ENCODE data around the gene CCDC192.

The CCDC192 gene

DNA sequence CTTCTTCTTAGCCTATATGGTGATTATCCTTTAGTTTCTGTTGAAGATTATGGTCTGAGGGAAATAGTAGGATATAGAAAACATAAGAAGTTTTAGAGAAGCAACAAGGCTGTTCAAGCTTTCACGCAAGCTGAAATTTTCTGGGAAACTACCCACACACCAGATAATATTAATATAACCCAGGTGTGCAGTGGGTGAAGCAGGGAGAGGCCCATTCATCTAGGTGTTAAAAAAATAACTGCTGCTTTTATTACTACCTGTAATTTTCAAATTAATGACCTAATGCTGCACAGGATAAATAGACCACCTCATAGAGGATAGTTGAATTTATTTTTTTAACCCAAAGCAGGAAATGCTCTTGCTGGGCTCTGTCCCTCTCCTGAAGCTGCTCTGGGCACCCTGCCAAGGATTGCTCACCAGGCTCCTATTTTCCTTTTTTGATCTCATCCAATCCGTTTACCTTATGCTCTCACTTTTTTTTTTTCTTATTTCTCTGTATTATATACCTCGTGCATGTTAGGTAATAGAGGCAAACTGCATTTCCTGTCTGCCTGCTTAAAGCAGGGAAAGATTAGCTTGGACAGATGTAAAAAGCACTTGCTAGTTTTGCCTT, 256.1 kb downstream of the CCDC192 start:
- TF ChIP-seq, protein P1, sequence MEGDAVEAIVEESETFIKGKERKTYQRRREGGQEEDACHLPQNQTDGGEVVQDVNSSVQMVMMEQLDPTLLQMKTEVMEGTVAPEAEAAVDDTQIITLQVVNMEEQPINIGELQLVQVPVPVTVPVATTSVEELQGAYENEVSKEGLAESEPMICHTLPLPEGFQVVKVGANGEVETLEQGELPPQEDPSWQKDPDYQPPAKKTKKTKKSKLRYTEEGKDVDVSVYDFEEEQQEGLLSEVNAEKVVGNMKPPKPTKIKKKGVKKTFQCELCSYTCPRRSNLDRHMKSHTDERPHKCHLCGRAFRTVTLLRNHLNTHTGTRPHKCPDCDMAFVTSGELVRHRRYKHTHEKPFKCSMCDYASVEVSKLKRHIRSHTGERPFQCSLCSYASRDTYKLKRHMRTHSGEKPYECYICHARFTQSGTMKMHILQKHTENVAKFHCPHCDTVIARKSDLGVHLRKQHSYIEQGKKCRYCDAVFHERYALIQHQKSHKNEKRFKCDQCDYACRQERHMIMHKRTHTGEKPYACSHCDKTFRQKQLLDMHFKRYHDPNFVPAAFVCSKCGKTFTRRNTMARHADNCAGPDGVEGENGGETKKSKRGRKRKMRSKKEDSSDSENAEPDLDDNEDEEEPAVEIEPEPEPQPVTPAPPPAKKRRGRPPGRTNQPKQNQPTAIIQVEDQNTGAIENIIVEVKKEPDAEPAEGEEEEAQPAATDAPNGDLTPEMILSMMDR (IDR thresholded peaks at IDR 0.05; ENCODE audit: low read depth, low read length), result no peak
- no peak overlapping the region for H3K4me3 ChIP-seq (ENCODE audit: low read depth, low read length)
- no peaks in the 10 kb centered on the region for H3K27me3 ChIP-seq
- H3K9me3 ChIP-seq, result no peaks in the 10 kb centered on the region
- peak; percentile 72 for DNase-seq
- no peaks in the 10 kb centered on the region for H3K4me1 ChIP-seq
- no peaks in the 10 kb centered on the region for H3K36me3 ChIP-seq

DNA sequence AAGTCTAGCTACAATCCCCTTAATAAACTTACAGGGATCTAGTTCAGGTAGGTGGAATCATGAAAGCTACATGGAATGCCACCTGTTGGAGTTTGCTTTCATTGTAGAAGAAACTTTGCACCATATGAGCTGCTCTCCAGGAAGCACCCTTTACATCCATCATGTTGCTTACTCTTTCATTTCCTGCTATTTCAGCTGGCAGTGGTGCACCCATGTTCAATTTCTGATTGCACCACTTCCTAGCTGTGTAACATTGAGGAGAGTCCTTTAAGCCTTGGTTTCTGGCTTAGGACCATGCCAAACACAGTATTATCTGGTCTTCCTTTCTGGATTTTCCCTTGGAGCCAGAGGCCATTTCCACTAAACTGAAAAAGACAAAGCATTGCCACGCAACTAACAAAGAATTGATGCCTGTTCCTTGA, 257.1 kb downstream of the CCDC192 start:
- no peaks in the 10 kb centered on the region for H3K9me3 ChIP-seq
- no peak for DNase-seq
- no peak overlapping the region for H3K4me3 ChIP-seq (ENCODE audit: low read depth, low read length)
- TF ChIP-seq, protein P1 (IDR thresholded peaks at IDR 0.05; ENCODE audit: low read depth, low read length), result no peak
- no peaks in the 10 kb centered on the region for H3K27me3 ChIP-seq
- H3K36me3 ChIP-seq, result no peaks in the 10 kb centered on the region
- H3K4me1 ChIP-seq, result no peaks in the 10 kb centered on the region

DNA sequence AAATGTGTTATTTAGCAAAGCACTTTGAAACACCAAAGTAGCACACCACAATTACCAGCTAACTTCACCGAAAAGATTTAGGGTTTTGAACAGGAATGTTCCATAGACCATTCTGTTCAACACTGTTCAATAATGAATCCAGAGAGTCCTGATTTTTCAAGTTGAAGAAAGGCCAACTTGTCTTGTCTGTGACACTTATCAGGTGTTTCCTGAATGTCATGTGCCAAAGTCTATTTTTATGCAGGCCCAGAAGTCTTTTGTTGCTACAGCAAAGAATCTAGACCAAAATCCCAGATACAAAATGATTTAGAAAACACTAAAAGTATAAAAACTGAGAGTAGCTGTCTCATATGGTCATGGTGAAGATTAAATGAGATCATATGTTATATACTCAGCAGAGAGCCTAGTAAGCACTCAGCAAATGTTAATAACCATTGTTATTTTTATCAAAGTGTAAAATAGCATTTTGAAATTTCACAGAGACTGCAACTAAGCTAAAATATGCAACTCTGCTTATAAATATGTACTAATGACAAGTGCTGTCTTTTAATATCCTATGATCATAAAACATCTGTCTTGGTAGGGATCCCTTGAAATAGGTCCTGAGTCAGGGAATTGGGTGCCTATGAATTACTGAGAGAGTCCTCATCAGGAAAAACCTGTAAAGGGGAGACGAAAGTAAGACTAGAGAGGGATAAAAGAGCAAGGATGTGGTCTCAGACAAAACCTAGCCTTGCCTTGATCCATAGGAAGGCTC, 258.0 kb downstream of the CCDC192 start:
- H3K4me1 ChIP-seq, result no peaks in the 10 kb centered on the region
- no peaks in the 10 kb centered on the region for H3K36me3 ChIP-seq
- TF ChIP-seq, protein P1 (IDR thresholded peaks at IDR 0.05; ENCODE audit: low read depth, low read length), result no peak
- H3K4me3 ChIP-seq (ENCODE audit: low read depth, low read length), result no peak overlapping the region
- no peak for DNase-seq
- H3K27me3 ChIP-seq, result no peaks in the 10 kb centered on the region
- H3K9me3 ChIP-seq, result no peaks in the 10 kb centered on the region

DNA sequence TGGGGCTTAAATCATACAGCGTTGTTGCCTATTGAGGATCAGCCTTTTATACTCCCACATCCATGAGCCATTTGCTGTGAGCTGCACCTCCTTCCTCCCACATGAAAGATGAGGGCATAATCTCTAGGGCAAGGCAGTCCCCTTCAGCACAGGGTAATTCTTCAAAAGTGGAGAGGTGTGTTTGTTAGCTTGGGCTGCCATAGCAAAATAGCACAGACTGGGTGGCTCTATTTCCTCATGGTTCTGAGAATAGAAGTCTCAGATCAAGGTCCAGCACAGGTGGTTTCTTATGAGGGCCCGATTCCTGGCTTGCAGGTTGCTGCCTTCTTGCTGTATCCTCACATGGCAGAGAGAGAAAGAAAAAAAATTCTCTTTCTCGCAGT, 258.6 kb downstream of the CCDC192 start:
- DNase-seq, result no peak

DNA sequence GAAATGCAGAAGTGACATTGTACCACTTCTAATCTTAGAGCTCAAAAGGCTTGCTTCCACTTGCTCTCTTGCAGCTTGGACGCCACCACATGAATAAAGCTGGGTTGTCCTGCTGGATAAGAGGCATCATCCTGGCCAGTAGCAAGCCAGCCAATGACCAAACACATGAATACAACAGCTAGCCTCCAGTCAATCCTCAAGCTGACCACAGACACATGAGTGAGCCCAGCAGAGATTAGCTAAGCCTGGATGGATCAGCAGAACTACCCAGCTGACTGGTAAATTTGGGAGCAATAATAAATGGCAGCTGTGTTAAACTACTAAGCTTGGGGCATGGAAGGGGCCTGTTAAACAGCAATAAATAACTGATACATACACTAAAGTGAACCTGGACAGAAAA, 259.3 kb downstream of the CCDC192 start:
- TF ChIP-seq, protein P1 (IDR thresholded peaks at IDR 0.05; ENCODE audit: low read depth, low read length), result no peak
- Histone ChIP-seq H3K4me3 (ENCODE audit: low read depth, low read length) (no peak overlapping the region), H3K27me3 (no peaks in the 10 kb centered on the region), H3K4me1 (no peaks in the 10 kb centered on the region), H3K9me3 (no peaks in the 10 kb centered on the region), H3K36me3 (no peaks in the 10 kb centered on the region)
- DNase-seq, result no peak

More for the DNA sequence above, 258.6 kb downstream of the CCDC192 start:
- H3K4me1 ChIP-seq, result no peaks in the 10 kb centered on the region
- H3K4me3 ChIP-seq (ENCODE audit: low read depth, low read length), result no peak overlapping the region
- H3K27me3 ChIP-seq, result no peaks in the 10 kb centered on the region
- H3K9me3 ChIP-seq, result no peaks in the 10 kb centered on the region
- TF ChIP-seq, protein P1 (IDR thresholded peaks at IDR 0.05; ENCODE audit: low read depth, low read length), result no peak
- H3K36me3 ChIP-seq, result no peaks in the 10 kb centered on the region

DNA sequence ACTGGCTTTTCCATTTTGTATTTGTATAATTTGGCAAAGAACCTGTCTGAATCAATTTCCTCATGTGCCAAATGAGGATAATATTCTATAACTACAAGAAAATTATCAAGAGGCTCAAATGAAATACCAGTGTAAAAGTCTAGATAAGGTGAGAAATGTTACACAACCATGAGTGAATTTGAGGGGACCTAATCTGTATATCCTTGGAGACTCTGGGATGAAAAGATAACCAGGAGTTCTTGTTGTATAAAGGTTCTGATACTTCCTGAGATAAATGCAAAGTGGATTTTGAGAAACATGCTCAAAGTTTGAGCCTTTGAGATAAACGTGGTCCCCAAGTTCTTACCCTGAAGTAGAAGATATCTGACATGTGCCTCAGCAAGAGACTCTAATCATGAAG, 260.0 kb downstream of the CCDC192 start:
- H3K9me3 ChIP-seq, result no peaks in the 10 kb centered on the region
- no peaks in the 10 kb centered on the region for H3K4me1 ChIP-seq
- TF ChIP-seq, protein P1 (IDR thresholded peaks at IDR 0.05; ENCODE audit: low read depth, low read length), result no peak
- DNase-seq, result no peak
- no peak overlapping the region for H3K4me3 ChIP-seq (ENCODE audit: low read depth, low read length)
- H3K36me3 ChIP-seq, result no peaks in the 10 kb centered on the region
- H3K27me3 ChIP-seq, result no peaks in the 10 kb centered on the region

Measured in BE2C (cell line).